Measurements from ENCODE around the gene SPATA2L. TPM values are rescaled to one million over a fixed set of nuclear protein-coding genes. Genes with fewer than 3 reads are reported as not detected.
A peak's percentile ranks its signal among the peaks of the same experiment; 100 is the strongest.
"Not testable (repeated sequence)": the region's sequence is repeated elsewhere in the genome, so short reads cannot be mapped to it uniquely, and the experiment has no call there.

The SPATA2L gene
- total RNA-seq, 4 donors from 2014 or later: 10.7 to 33.6 (median 16.1) TPM

DNA sequence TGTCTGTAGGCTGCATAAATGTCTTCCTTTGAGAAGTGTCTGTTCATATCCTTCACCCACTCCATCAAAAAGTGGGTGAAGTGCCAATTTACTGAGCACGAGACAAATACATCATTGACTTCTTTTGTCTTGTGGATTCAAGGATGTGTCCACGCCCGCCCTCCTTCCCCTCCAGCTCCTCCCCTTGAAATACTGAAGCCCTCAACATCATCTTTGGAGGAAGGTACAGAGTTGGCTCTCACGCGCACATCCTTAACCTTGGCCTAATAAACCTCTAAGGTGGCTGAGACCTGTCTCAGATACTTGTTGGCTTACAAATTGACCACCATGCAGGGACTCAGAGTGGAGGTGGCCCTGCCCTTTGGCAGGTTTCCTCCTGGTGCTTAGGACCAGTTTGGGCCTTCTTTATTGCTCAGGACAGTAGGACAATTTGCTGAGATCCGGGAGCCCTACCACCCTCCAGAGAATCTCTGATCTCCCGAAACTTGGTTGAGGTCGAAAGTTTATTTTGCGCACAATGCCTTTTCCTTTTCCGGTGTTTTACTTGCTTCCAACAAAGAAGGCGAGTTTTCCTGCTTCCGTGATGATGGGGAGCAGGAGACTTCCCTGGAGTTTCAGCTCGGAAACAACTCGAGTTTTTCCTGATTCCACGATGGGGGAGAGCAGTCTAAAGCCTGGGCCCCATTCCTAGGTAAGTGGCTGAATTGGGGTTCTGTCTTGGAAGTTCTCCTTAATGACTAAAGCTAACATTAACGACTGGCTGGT, 29.1 kb downstream of the SPATA2L start:
- H3K4me1 ChIP-seq: no peaks in the 10 kb centered on the region
- H3K9me3 ChIP-seq: no peaks in the 10 kb centered on the region
- H3K4me3 ChIP-seq: no peak overlapping the region
- H3K27ac ChIP-seq: no peak overlapping the region
- DNase-seq (ENCODE audit: low spot score in 2 of 2): no peak
- TF ChIP-seq, protein P1, sequence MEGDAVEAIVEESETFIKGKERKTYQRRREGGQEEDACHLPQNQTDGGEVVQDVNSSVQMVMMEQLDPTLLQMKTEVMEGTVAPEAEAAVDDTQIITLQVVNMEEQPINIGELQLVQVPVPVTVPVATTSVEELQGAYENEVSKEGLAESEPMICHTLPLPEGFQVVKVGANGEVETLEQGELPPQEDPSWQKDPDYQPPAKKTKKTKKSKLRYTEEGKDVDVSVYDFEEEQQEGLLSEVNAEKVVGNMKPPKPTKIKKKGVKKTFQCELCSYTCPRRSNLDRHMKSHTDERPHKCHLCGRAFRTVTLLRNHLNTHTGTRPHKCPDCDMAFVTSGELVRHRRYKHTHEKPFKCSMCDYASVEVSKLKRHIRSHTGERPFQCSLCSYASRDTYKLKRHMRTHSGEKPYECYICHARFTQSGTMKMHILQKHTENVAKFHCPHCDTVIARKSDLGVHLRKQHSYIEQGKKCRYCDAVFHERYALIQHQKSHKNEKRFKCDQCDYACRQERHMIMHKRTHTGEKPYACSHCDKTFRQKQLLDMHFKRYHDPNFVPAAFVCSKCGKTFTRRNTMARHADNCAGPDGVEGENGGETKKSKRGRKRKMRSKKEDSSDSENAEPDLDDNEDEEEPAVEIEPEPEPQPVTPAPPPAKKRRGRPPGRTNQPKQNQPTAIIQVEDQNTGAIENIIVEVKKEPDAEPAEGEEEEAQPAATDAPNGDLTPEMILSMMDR (IDR thresholded peaks at IDR 0.05): no peak
- TF ChIP-seq EP300 (IDR thresholded peaks at IDR 0.05) (no peak), POLR2A (IDR thresholded peaks at IDR 0.05) (no peak)
- 84 to 88% methylated on average over 16 of the region's 16 CpGs for WGBS, 2 donors
- no peaks in the 10 kb centered on the region for H3K27me3 ChIP-seq
- H3K36me3 ChIP-seq: peaks cover 0 to 4% (median 0%) of the 10 kb centered on the region in 3 donors

DNA sequence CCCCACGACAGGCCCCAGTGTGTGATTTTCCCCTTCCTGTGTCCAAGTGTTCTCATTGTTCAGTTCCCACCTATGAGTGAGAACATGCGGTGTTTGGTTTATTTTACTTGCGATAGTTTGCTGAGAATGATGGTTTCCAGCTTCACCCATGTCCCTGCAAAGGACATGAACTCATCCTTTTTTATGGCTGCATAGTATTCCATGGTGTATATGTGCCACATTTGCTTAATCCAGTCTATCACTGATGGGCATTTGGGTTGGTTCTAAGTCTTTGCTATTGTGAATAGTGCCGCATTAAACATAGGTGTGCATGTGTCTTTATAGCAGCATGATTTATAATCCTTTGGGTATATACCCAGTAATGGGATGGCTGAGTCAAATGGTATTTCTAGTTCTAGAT, 29.9 kb downstream of the SPATA2L start:
- not testable (repeated sequence) for H3K27me3 ChIP-seq; H3K36me3 ChIP-seq; H3K27ac ChIP-seq; H3K4me1 ChIP-seq; H3K4me3 ChIP-seq; DNase-seq (ENCODE audit: low spot score in 2 of 2); H3K9me3 ChIP-seq
- 90 to 98% methylated on average over 4 of the region's 4 CpGs for WGBS, 2 donors

DNA sequence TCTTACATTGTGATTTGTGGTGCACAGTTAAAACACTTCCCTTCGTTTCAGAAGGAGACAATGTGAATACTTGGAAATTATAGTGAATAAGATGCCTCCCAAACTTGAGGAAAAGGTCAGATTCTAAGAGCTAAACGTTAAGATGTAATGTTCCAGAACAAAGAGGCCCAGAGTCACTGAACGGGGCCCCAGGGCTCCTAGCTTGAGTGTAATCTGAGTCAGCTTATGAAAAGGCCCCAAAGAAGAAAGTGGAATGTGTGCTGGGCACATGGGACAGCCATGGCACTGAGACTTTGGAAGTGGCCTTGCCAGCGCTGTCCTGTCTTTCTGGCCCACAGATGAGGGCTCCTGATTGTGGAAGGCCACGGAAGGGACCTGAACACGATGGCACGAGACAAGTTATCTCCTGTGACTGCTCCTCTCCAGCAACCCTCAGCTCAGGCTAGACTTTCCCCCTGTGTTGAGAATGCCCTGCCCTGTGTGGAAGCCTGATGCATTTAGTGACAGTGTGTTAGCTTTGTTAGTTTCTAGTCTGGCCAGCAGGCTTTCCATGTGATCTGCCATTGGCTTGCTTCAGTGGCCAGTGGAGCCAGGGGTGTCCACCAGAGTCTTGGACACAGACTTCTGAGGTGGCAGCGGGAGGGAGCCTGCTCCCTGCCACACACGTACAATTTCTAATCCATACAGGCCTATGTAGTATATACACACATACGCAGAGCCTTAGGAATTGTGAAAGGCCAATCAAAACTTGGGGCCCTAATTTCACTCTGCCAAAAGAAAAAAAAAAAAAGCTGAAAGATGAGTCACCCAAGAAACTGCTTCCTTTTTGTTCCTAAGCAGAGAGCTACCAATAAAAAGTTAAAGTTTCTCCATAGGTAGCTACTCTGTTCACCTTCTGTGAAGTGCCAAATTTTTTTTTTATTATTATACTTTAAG, 30.7 kb downstream of the SPATA2L start:
- no peaks in the 10 kb centered on the region for H3K27me3 ChIP-seq
- 64 to 66% methylated on average over 9 to 10 of the region's 10 CpGs for WGBS, 2 donors
- H3K4me3 ChIP-seq: no peak overlapping the region
- H3K27ac ChIP-seq: no peak overlapping the region
- peaks cover 0 to 4% (median 0%) of the 10 kb centered on the region in 3 donors for H3K36me3 ChIP-seq
- no peaks in the 10 kb centered on the region for H3K4me1 ChIP-seq
- no peak for DNase-seq (ENCODE audit: low spot score in 2 of 2)
- H3K9me3 ChIP-seq: no peaks in the 10 kb centered on the region
- TF ChIP-seq, protein P1 (IDR thresholded peaks at IDR 0.05): no peak
- TF ChIP-seq EP300 (IDR thresholded peaks at IDR 0.05): no peak
- no peak for TF ChIP-seq POLR2A (IDR thresholded peaks at IDR 0.05)

DNA sequence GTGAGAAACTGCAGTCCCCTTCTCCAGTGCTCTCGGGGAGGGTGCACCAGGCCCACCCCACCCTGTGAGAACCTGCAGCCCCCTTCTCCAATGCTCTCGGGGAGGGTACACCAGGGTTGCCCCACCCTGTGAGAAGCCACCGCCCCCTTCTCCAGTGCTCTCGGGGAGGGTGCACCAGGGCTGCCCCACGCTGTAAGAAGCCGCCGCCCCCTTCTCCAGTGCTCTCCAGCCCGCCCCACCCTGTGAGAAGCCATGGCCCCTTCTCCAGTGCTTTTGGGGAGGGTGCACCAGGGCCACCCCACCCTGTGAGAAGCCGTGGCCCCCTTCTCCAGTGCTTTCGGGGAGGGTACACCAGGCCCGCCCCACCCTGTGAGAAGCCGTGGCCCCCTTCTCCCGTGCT, 31.8 kb downstream of the SPATA2L start:
- TF ChIP-seq EP300 (IDR thresholded peaks at IDR 0.05): no peak
- TF ChIP-seq, protein P1 (IDR thresholded peaks at IDR 0.05): no peak
- no peaks in the 10 kb centered on the region for H3K27me3 ChIP-seq
- no peak overlapping the region for H3K4me3 ChIP-seq
- peaks cover 0 to 4% (median 0%) of the 10 kb centered on the region in 3 donors for H3K36me3 ChIP-seq
- no peaks in the 10 kb centered on the region for H3K4me1 ChIP-seq
- no peak for DNase-seq (ENCODE audit: low spot score in 2 of 2)
- H3K27ac ChIP-seq: no peak overlapping the region
- no peaks in the 10 kb centered on the region for H3K9me3 ChIP-seq
- WGBS, 2 donors: 83 to 84% methylated on average over 12 to 13 of the region's 13 CpGs

DNA sequence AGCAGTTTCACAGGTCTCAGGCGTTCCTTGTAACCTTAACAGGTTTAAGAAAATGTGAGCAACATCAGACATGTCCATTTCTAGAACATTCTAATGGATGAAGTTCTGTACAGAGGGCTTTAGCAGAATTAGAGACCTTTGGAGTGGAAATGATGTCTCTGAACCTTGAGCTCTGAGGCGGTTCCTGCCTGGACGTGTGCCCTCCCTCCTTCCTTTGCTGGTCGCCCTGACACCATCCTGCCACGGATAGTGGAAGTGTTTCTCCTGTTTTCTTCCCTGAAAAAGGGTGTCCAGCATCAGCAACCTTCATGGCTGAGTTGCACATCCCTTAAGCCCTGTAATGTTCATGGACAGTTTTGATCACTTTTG, 32.7 kb downstream of the SPATA2L start:
- Histone ChIP-seq H3K4me3 (peak overlapping the region in 1 of 4 donors; percentile 11), H3K36me3 (peaks cover 0 to 10% (median 0%) of the 10 kb centered on the region in 3 donors), H3K27me3 (no peaks in the 10 kb centered on the region), H3K27ac (peak overlapping the region in 3 of 4 donors; percentile 2 to 50 (median 8)), H3K9me3 (no peaks in the 10 kb centered on the region), H3K4me1 (no peaks in the 10 kb centered on the region)
- WGBS, 2 donors: 62 to 78% methylated on average over 5 of the region's 5 CpGs
- DNase-seq (ENCODE audit: low spot score in 2 of 2): no peak
- TF ChIP-seq POLR2A (IDR thresholded peaks at IDR 0.05): no peak
- TF ChIP-seq, protein P1 (IDR thresholded peaks at IDR 0.05): no peak
- no peak for TF ChIP-seq EP300 (IDR thresholded peaks at IDR 0.05)

Data from tibial nerve (tissue), 4 donors.